ENCODE data around the gene TRDMT1.

DNA sequence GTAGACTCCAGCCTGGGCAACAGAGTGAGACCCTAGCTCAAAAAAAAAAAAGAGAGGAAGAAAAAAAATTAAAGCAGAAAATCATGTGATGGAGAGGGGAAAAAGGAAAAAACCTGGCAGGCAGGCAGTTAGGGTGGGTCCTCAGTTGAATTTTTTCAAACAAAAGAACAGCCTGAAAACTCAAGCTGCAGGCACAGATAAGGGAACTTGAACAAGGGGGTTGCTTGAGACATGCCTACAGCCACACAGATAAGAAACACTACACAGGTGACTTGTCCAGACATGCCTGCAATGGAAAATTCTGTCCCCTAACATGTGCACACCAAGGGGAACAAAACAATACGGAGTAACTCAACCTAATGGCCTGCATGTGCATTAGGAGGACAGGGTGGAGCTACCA lies 45.7 kb upstream of the TRDMT1 start:
- no peak for TF ChIP-seq CTCF (IDR thresholded peaks at IDR 0.05)
- TF ChIP-seq POLR2A (IDR thresholded peaks at IDR 0.05) = no peak

Data from thyroid gland (tissue), 4 donors.